Mesendoderm (in vitro differentiated cells): ENCODE data around the gene NCOA6.

ENCODE experiments used
- DNase-seq: peaks from one replicate; pipeline ENCODE4 v3.0.0; 2013
- H2AK5ac ChIP-seq: 2 replicates; pipeline ENCODE4 v1.6.1; 2013; ENCODE audit warnings: low read length, inconsistent platforms
- H2BK120ac ChIP-seq: 2 replicates; pipeline ENCODE4 v1.6.1; 2013; ENCODE audit warnings: low read depth, mild to moderate bottlenecking, low read length, moderate library complexity, mixed read lengths
- H2BK15ac ChIP-seq: replicated peaks from 2 replicates; pipeline ENCODE4 v1.6.1; 2013; ENCODE audit warnings: low read depth, mild to moderate bottlenecking, moderate library complexity
- H2BK5ac ChIP-seq: 2 replicates; pipeline ENCODE4 v1.6.1; 2013; ENCODE audit warnings: low read length, inconsistent platforms
- H3K18ac ChIP-seq: 2 replicates; pipeline ENCODE4 v1.6.1; 2013; ENCODE audit warnings: mild to moderate bottlenecking, low read length, mixed read lengths
- H3K23ac ChIP-seq: one replicate; pipeline ENCODE4 v1.6.1; 2013; ENCODE audit warnings: low read length
- H3K27ac ChIP-seq: 2 replicates; pipeline ENCODE4 v1.5.1; 2013; ENCODE audit warnings: low read depth, mild to moderate bottlenecking, inconsistent platforms, low read length, moderate library complexity
- H3K27me3 ChIP-seq: 2 replicates; pipeline ENCODE4 v1.6.1; 2013; ENCODE audit warnings: low read length, control low read depth, mild to moderate bottlenecking, inconsistent platforms; ENCODE audit not compliant: insufficient read depth, poor library complexity
- H3K36me3 ChIP-seq: 2 replicates; pipeline ENCODE4 v1.6.1; 2013; ENCODE audit warnings: low read length, inconsistent platforms; ENCODE audit not compliant: control insufficient read depth, insufficient read depth
- H3K4ac ChIP-seq: one replicate; pipeline ENCODE4 v1.6.1; 2013; ENCODE audit warnings: low read depth, mild to moderate bottlenecking, low read length, moderate library complexity
- H3K4me1 ChIP-seq: 2 replicates; pipeline ENCODE4 v1.6.1; 2013; ENCODE audit warnings: low read depth, low read length, inconsistent platforms; ENCODE audit not compliant: control insufficient read depth
- H3K4me2 ChIP-seq: 2 replicates; pipeline ENCODE4 v1.6.1; 2013; ENCODE audit warnings: low read length
- H3K4me3 ChIP-seq: 2 replicates; pipeline ENCODE4 v1.5.1; 2013; ENCODE audit warnings: mild to moderate bottlenecking, low read length
- H3K56ac ChIP-seq: one replicate; pipeline ENCODE4 v1.6.1; 2013; ENCODE audit warnings: low read length
- H3K79me1 ChIP-seq: 2 replicates; pipeline ENCODE4 v1.6.1; 2013; ENCODE audit warnings: low read length, inconsistent platforms
- H3K79me2 ChIP-seq: 2 replicates; pipeline ENCODE4 v1.6.1; 2013; ENCODE audit warnings: mild to moderate bottlenecking, low read length; ENCODE audit not compliant: control insufficient read depth, insufficient read depth
- H3K9ac ChIP-seq: 2 replicates; pipeline ENCODE4 v1.6.1; 2013; ENCODE audit warnings: low read length, inconsistent platforms
- H4K5ac ChIP-seq: one replicate; pipeline ENCODE4 v1.6.1; 2013; ENCODE audit warnings: low read length
- H4K8ac ChIP-seq: one replicate; pipeline ENCODE4 v1.6.1; 2013; ENCODE audit warnings: low read depth, mild to moderate bottlenecking, control low read depth, low read length, moderate library complexity
- WGBS: extraction: QIAGEN DNeasy Blood & Tissue Kit; methylation state at CpG from one replicate; pipeline ENCODE4 v1.1.7; 2013; ENCODE audit warnings: low lambda C conversion rate, missing lambda C conversion rate; ENCODE audit not compliant: insufficient coverage; ENCODE audit errors: extremely low coverage; 5-methylcytosine and 5-hydroxymethylcytosine counted together

Gene NCOA6

DNA sequence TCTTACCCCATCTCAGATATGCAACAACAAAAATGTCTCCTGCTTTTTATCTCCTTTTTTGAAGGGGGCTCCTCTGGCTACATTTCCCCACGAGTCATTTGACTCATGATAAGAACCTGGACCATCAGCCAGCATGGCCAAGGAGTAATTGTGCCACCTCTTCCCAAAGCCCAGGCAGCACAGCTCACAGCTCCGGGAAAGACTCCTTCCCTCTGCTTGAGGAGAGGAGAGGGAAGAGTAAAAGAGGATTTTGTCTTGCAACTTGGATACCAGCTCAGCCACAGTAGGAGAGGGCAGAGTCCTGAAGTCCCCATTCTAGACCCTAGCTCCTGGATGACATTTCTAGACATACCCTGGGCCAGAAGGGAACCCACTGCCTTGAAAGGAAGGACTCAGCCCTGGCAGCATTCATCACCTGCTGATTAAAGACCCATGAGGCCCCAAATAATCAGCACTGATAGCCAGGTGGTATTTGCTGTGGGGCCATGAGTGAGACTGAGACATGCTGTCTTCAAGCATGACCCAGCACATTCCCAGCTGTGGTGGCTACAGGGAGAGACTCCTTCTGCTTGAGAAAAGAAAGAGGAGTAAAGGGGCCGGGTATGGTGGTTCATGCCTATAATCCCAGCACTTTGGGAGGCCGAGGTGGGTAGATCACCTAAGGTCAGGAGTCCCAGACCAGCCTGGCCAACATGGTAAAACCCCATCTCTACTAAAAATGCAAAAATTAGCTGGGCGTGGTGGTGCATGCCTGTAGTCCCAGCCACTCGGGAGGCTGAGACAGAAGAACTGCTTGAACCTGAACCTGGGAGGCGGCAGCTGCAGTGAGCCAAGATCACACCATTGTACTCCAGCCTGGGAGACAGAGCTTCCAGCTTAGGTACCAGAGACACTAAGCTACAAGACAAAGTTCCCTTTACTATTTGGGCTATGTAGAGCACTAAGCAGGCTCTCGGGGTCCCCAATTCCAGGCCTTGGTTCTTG, 28.1 kb downstream of the NCOA6 start:
- H3K56ac ChIP-seq: no peak overlapping the region
- no peaks in the 10 kb centered on the region for H3K4me1 ChIP-seq
- H3K4me3 ChIP-seq: no peak overlapping the region
- no peak overlapping the region for H2AK5ac ChIP-seq
- H3K4me2 ChIP-seq: no peak overlapping the region
- H4K5ac ChIP-seq: no peak overlapping the region
- H3K9ac ChIP-seq: no peak overlapping the region
- H3K27ac ChIP-seq: no peak overlapping the region
- H3K4ac ChIP-seq: no peak overlapping the region
- H3K18ac ChIP-seq: no peak overlapping the region
- H3K79me1 ChIP-seq: peaks cover 2% of the 10 kb centered on the region
- peak overlapping the region; percentile 39 for H4K8ac ChIP-seq
- no peak overlapping the region for H2BK120ac ChIP-seq
- no CpG with 5 or more reads among the region's 8 CpGs for WGBS
- no peak overlapping the region for H3K23ac ChIP-seq
- H3K27me3 ChIP-seq: no peaks in the 10 kb centered on the region
- H2BK15ac ChIP-seq: no peak overlapping the region
- H2BK5ac ChIP-seq: no peak overlapping the region
- H3K79me2 ChIP-seq: no peaks in the 10 kb centered on the region
- no peaks in the 10 kb centered on the region for H3K36me3 ChIP-seq
- DNase-seq: peak; percentile 44

DNA sequence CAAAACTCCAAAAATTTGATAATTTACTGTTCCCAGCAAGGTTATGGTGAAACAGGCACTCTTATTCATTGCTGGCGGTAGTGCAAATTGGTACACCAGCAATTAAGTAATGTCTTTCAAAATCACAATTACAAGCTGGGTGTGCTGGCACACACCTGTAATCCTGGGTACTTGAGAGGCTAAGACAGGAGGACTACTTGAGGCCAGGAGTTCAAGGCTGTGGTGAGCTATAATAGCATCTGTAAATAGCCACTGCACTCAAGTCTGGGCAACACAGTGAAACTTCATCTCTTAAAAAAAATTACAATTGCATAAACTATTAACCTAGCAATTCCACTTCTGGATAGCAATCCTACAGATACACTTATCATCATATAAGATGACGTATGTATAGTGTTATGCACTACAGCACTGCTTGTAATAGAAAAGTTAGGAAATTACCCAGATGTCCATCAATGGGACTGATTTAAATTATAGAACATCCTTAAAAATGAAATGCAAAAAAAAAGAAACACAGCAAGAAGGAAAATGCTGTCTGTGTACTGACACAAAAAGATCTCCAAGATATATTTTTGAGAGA, 31.4 kb downstream of the NCOA6 start:
- Histone ChIP-seq H3K4me3 (no peak overlapping the region), H3K27ac (no peak overlapping the region), H3K23ac (no peak overlapping the region), H2BK5ac (no peak overlapping the region), H2BK15ac (no peak overlapping the region), H3K27me3 (no peaks in the 10 kb centered on the region), H3K4ac (no peak overlapping the region), H3K79me1 (peaks cover 2% of the 10 kb centered on the region), H3K4me2 (no peak overlapping the region), H3K4me1 (no peaks in the 10 kb centered on the region), H3K9ac (no peak overlapping the region), H2AK5ac (no peak overlapping the region), H3K36me3 (no peaks in the 10 kb centered on the region), H4K5ac (no peak overlapping the region), H3K56ac (no peak overlapping the region), H2BK120ac (no peak overlapping the region), H3K79me2 (no peaks in the 10 kb centered on the region), H4K8ac (no peak overlapping the region), H3K18ac (no peak overlapping the region)
- DNase-seq: no peak
- WGBS: no CpG with 5 or more reads among the region's 2 CpGs

DNA sequence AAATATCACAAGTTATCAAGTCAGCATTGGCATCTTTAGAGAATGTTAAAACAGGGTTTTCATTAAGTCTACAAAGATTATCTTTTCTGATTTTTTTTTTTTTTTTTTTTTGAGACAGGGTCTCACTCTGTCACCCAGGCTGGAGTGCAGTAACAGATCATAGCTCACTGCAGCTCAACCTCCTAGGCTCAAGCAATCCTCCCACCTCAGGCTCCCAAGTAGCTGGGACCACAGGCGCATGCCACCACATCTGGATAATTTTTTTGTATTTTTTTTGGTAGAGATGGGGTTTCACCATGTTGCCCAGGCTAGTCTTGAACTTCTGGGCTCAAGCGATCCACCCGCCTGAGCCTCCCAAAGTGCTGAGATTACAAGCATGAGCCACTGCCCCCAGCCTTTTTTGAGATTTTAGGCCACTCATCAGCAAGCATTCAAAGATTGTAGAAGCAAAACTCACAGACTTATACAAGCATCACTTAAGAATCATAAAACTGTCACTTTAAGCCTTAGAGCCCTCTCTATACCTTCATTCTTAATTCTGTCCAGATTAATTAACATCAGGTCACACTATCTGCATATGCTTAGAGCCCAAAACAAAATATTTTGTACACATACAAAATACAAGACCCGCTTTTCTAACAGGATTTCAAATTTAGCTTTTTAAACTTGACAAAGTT, 32.6 kb downstream of the NCOA6 start:
- Histone ChIP-seq H3K9ac (no peak overlapping the region), H2BK15ac (no peak overlapping the region), H2BK5ac (no peak overlapping the region), H3K4me3 (no peak overlapping the region), H3K4me1 (no peaks in the 10 kb centered on the region), H3K79me2 (no peaks in the 10 kb centered on the region), H3K18ac (no peak overlapping the region), H3K27ac (no peak overlapping the region), H4K8ac (no peak overlapping the region), H2BK120ac (no peak overlapping the region), H3K79me1 (no peaks in the 10 kb centered on the region), H3K27me3 (no peaks in the 10 kb centered on the region), H3K23ac (no peak overlapping the region), H3K36me3 (no peaks in the 10 kb centered on the region), H3K4ac (no peak overlapping the region), H3K4me2 (no peak overlapping the region), H3K56ac (no peak overlapping the region), H4K5ac (no peak overlapping the region), H2AK5ac (no peak overlapping the region)
- no peak for DNase-seq
- no CpG with 5 or more reads among the region's 4 CpGs for WGBS

DNA sequence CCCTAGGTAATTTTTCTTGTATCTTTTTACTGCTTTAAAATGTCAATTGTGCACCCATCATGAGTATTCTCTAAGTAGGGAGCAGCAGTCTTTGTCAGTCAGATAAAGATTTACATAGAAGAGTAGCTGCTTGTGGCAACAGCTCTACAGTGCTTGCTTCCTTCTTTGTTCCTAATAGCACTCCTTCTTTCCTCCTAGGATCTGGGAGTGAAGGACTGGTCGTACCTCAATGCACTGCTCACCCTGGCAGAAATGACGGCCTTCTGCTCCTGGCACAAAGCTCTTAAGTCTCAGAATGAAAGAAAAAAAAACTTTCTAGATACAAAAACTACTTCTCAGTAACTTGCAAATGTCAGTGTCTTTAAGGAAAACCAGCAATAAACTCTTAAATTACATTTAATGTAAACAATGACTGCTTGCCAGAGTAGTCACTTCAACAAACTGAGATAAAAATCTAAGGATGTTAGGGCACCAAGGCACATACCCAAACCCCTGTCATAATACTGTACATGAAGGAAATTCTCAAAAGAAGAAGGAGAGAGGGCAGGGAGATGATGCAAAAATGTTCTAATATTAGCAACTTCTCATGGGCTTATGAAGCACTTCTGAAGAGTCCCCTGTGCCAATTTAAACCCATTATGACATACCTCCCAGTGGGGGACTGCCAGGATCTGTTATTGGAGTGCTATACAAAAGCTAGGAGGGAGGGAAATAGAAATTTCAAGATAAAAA, 34.0 kb downstream of the NCOA6 start:
- H2BK5ac ChIP-seq: no peak overlapping the region
- H2AK5ac ChIP-seq: no peak overlapping the region
- H3K18ac ChIP-seq: no peak overlapping the region
- H3K27me3 ChIP-seq: no peaks in the 10 kb centered on the region
- no peak overlapping the region for H3K56ac ChIP-seq
- no peak overlapping the region for H2BK15ac ChIP-seq
- no peak overlapping the region for H3K4me3 ChIP-seq
- H3K23ac ChIP-seq: no peak overlapping the region
- no peak overlapping the region for H2BK120ac ChIP-seq
- no peaks in the 10 kb centered on the region for H3K36me3 ChIP-seq
- H3K4ac ChIP-seq: no peak overlapping the region
- H3K4me2 ChIP-seq: no peak overlapping the region
- DNase-seq: no peak
- no CpG with 5 or more reads among the region's 2 CpGs for WGBS
- H3K27ac ChIP-seq: no peak overlapping the region
- H3K9ac ChIP-seq: no peak overlapping the region
- no peaks in the 10 kb centered on the region for H3K79me1 ChIP-seq
- H3K79me2 ChIP-seq: no peaks in the 10 kb centered on the region
- H4K8ac ChIP-seq: no peak overlapping the region
- H4K5ac ChIP-seq: no peak overlapping the region
- no peaks in the 10 kb centered on the region for H3K4me1 ChIP-seq

DNA sequence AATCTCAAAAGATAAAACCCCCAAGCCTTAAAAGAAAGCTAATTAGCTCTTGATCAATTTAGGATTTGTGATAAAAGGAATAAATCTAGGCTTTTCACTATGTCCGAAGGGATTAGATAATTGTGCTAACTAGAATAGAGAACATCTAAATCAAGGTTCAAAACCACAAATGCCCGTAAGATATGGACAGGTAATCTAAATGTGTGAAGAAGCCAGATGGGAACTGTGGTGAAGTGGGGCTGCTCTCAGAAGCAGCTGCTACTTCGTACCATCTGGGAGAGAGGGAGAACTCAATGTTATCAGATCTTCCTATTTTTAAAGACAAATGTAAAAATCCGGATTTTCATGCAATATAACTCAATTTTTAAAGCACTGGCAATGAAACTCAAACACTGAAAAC, 44.2 kb downstream of the NCOA6 start:
- no peaks in the 10 kb centered on the region for H3K36me3 ChIP-seq
- no CpG with 5 or more reads among the region's 4 CpGs for WGBS

More for the DNA sequence above, 44.2 kb downstream of the NCOA6 start:
- Histone ChIP-seq H3K9ac (no peak overlapping the region), H3K56ac (no peak overlapping the region), H2BK5ac (no peak overlapping the region), H3K79me2 (no peaks in the 10 kb centered on the region), H3K4me3 (no peak overlapping the region), H3K79me1 (no peaks in the 10 kb centered on the region), H4K8ac (no peak overlapping the region), H3K4ac (no peak overlapping the region), H2BK120ac (no peak overlapping the region), H2BK15ac (no peak overlapping the region), H3K27me3 (no peaks in the 10 kb centered on the region), H3K4me2 (no peak overlapping the region), H3K18ac (no peak overlapping the region), H2AK5ac (no peak overlapping the region), H3K23ac (no peak overlapping the region), H4K5ac (no peak overlapping the region), H3K27ac (no peak overlapping the region), H3K4me1 (no peaks in the 10 kb centered on the region)
- peak; percentile 34 for DNase-seq
